Endodermal cell (in vitro differentiated cells): Measurements from ENCODE around the gene TMEM236. TPM values are rescaled to one million over a fixed set of nuclear protein-coding genes. Genes with fewer than 3 reads are reported as not detected.

Source experiments
- DNase-seq: peaks from one replicate; pipeline ENCODE4 v3.0.0-alpha.2; 2017
- H3K27ac ChIP-seq: 2 replicates; pipeline ENCODE4 v1.5.1; 2013; ENCODE audit warnings: mild to moderate bottlenecking, low read depth, low read length, moderate library complexity
- H3K27me3 ChIP-seq: 2 replicates; pipeline ENCODE4 v1.6.1; 2013; ENCODE audit warnings: mild to moderate bottlenecking, low read length, moderate library complexity; ENCODE audit not compliant: insufficient read depth, control insufficient read depth, poor library complexity, severe bottlenecking
- H3K36me3 ChIP-seq: 2 replicates; pipeline ENCODE4 v1.7.0; 2013; ENCODE audit warnings: mild to moderate bottlenecking, low read length, moderate library complexity; ENCODE audit not compliant: control insufficient read depth, insufficient read depth
- H3K4me1 ChIP-seq: one replicate; pipeline ENCODE4 v1.7.0; 2013; ENCODE audit warnings: low read length; ENCODE audit not compliant: control insufficient read depth, insufficient read depth
- H3K4me3 ChIP-seq: 2 replicates; pipeline ENCODE4 v1.5.1; 2013; ENCODE audit warnings: mild to moderate bottlenecking, low read length, moderate library complexity
- H3K9ac ChIP-seq: 2 replicates; pipeline ENCODE4 v1.6.1; 2013; ENCODE audit warnings: mild to moderate bottlenecking, low read length, moderate library complexity; ENCODE audit not compliant: poor library complexity, severe bottlenecking; ENCODE audit errors: extremely low read depth
- H3K9me3 ChIP-seq: 2 replicates; pipeline ENCODE4 v1.6.1; 2013; ENCODE audit warnings: mild to moderate bottlenecking, low read length, moderate library complexity; ENCODE audit not compliant: control insufficient read depth
- H3K27ac Mint-ChIP-seq: 2 replicates; pipeline ENCODE4 v1.8.0; 2020; ENCODE audit warnings: mixed read lengths
- H3K27me3 Mint-ChIP-seq: 2 replicates; pipeline ENCODE4 v1.8.0; 2021; ENCODE audit warnings: mild to moderate bottlenecking, mixed read lengths; ENCODE audit not compliant: insufficient read depth
- H3K36me3 Mint-ChIP-seq: 2 replicates; pipeline ENCODE4 v1.8.0; 2020; ENCODE audit warnings: low read depth, mixed read lengths
- H3K4me1 Mint-ChIP-seq: 2 replicates; pipeline ENCODE4 v1.8.0; 2020; ENCODE audit warnings: mixed read lengths
- H3K4me3 Mint-ChIP-seq: 2 replicates; pipeline ENCODE4 v1.8.0; 2020; ENCODE audit warnings: mild to moderate bottlenecking, moderate library complexity, mixed read lengths
- H3K9me3 Mint-ChIP-seq: 2 replicates; pipeline ENCODE4 v1.8.0; 2020; ENCODE audit warnings: mild to moderate bottlenecking, mixed read lengths
- CTCF ChIP-seq: fragments of 200-600 bp; sonication (generic); conservative IDR thresholded peaks from 2 replicates; pipeline ENCODE4 v1.5.0; 2021; ENCODE audit warnings: antibody characterized with exemption, mild to moderate bottlenecking
- WGBS, 2 experiments: methylation state at CpG; one replicate each; pipeline versions ENCODE4 v1.1.5 to v1.1.7; 2013; ENCODE audit warnings: missing lambda C conversion rate in 2 of 2, mixed read lengths in 1 of 2; ENCODE audit not compliant: insufficient coverage in 1 of 2, insufficient read length in 1 of 2; 5-methylcytosine and 5-hydroxymethylcytosine counted together
- total RNA-seq, 2 donors: library from RNA; stranded (reverse); fragmentation: NEBNext Ultra II Directional in 1 of 2; extraction: Animal tissue kit (Norgen Biotek cat#: 25700) in 1 of 2; gene quantifications; 2 replicates in 1 of 2; 3 replicates in 1 of 2; pipeline ENCODE4 v1.2.1, GENCODE V29; 2021

Gene TMEM236
- total RNA-seq, 2 donors from 2014 or later: 0.04 TPM; not detected in 1

GRCh38 chr10:17805330-17805729 lies 53.3 kb downstream of the TMEM236 start:
- H3K36me3 ChIP-seq: no peaks in the 10 kb centered on the region
- Mint-ChIP-seq H3K4me1 (peaks cover 3% of the 10 kb centered on the region), H3K9me3 (no peaks in the 10 kb centered on the region), H3K36me3 (no peaks in the 10 kb centered on the region), H3K27me3 (no peaks in the 10 kb centered on the region), H3K4me3 (no peak overlapping the region), H3K27ac (no peak overlapping the region)
- no peaks in the 10 kb centered on the region for H3K27me3 ChIP-seq
- WGBS, 2 experiments: 83 to 95% methylated on average over 1 to 3 of the region's 3 CpGs
- no peak overlapping the region for H3K9ac ChIP-seq
- H3K4me1 ChIP-seq: no peaks in the 10 kb centered on the region
- no peak for DNase-seq
- TF ChIP-seq CTCF: no peak
- H3K27ac ChIP-seq: no peak overlapping the region
- H3K4me3 ChIP-seq: no peak overlapping the region
- H3K9me3 ChIP-seq: no peaks in the 10 kb centered on the region

DNA sequence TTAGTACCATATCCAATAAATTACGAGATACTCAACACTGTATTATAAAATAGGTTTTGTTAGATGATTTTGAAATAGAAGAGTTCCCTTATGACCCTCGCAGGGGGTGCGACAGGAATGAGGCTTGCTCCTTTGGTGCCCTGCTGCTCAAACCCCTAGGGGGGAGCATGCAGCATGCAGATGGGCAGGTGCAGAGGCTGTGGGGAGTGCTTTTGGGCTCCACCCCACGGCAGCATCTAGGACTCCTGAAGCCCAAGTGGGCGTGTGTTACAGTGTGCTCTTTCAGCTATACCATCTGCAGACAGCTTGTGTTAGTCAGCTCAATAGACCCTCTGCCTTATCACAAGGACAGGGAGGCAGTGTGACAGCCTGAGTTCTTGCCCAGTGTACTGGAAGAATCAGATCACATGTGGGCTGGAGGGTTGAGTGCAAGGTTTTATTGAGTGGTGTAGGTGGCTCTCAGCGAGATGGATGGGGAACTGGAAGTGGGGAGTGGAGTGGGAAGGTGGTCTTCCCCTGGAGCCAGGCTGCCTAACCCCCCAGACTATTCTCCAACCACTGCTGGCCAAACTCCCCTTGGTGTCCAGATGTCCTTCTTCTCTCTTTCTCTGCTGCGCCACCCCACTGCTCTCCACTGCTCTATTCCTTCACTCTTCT lies 54.0 kb downstream of the TMEM236 start:
- Mint-ChIP-seq H3K4me1 (peaks cover 3% of the 10 kb centered on the region), H3K36me3 (no peaks in the 10 kb centered on the region), H3K27me3 (no peaks in the 10 kb centered on the region), H3K9me3 (no peaks in the 10 kb centered on the region), H3K27ac (no peak overlapping the region), H3K4me3 (no peak overlapping the region)
- no peaks in the 10 kb centered on the region for H3K36me3 ChIP-seq
- peak; percentile 67 for TF ChIP-seq CTCF
- H3K4me1 ChIP-seq: no peaks in the 10 kb centered on the region
- H3K27ac ChIP-seq: no peak overlapping the region
- H3K9me3 ChIP-seq: no peaks in the 10 kb centered on the region
- H3K4me3 ChIP-seq: no peak overlapping the region
- DNase-seq: peak; percentile 66
- no peaks in the 10 kb centered on the region for H3K27me3 ChIP-seq
- no peak overlapping the region for H3K9ac ChIP-seq
- 68 to 79% methylated on average over 3 to 7 of the region's 7 CpGs for WGBS, 2 experiments

DNA sequence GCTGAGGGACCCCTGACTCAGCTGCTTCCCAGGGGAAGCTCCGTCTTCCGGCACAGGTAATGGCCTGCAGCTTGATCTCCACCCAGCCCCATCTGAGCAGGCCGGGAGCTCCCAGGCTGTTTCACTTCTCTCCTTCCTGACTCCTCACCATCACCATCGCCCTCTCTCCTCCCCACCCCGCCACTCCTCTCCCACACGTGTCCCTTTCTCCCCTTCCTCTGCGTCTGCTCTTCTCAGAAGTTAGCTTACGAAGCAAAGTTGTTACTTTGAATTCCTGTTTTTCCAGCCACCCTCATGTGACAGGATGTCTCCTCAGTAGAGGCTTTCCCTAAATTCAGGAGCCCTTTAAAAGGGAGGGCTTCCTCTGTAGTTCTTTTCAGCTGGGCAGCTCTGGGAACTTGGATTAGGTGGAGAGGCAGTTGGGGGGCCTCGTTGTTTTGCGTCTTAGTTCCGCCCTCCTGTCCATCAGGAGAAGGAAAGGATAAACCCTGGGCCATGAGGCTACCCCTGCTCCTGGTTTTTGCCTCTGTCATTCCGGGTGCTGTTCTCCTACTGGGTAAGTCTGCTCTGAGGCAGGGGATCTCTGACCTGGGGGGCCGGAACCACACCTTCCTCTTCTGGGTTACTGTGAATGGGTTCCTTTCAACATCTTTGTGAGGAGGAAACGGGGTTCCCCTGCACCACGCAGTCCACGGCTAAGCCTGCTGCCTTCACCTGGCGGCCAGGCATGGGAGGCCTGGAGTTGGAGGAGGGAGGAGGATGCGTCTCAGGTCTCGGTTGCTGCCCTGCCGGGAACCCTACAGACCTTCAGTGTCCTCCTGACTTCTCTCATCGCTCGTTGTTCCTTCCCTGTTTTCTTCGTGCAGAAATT lies 57.2 kb downstream of the TMEM236 start, which contains the start of gene MRC1:
TSS of gene MRC1 (plus strand) at position 378 of the 871 bp plus-strand sequence. CDS start at position 496, 118 bp downstream.
- Mint-ChIP-seq H3K27ac (no peak within 1 kb of the TSS), H3K4me1 (peaks cover 3% of the 10 kb centered on the region), H3K9me3 (no peaks in the 10 kb centered on the region), H3K36me3 (no peaks in the 10 kb centered on the region), H3K27me3 (no peaks in the 10 kb centered on the region), H3K4me3 (no peak within 1 kb of the TSS)
- Histone ChIP-seq H3K27me3 (no peaks in the 10 kb centered on the region), H3K36me3 (no peaks in the 10 kb centered on the region), H3K4me3 (no peak within 1 kb of the TSS), H3K4me1 (no peaks in the 10 kb centered on the region), H3K9ac (no peak within 1 kb of the TSS), H3K27ac (no peak within 1 kb of the TSS), H3K9me3 (no peaks in the 10 kb centered on the region)
- DNase-seq: no peak
- 85 to 89% methylated on average over 12 to 23 of the region's 23 CpGs for WGBS, 2 experiments
- TF ChIP-seq CTCF: no peak
